C4-2B (cell line): Measurements from ENCODE around the gene MNT.

Source experiments
- H3K27ac ChIP-seq: fragments of 450-650 bp; 2 replicates; pipeline ENCODE4 v1.5.1; 2017
- ZFX ChIP-seq: fragments of 450-650 bp; IDR thresholded peaks from 2 replicates; pipeline ENCODE4 v1.6.1; 2017
- TF ChIP-seq, protein P1 (sequence below): fragments of 450-650 bp; conservative IDR thresholded peaks from 2 replicates; pipeline ENCODE4 v1.5.1; 2017; ENCODE audit warnings: mild to moderate bottlenecking

Gene MNT

DNA sequence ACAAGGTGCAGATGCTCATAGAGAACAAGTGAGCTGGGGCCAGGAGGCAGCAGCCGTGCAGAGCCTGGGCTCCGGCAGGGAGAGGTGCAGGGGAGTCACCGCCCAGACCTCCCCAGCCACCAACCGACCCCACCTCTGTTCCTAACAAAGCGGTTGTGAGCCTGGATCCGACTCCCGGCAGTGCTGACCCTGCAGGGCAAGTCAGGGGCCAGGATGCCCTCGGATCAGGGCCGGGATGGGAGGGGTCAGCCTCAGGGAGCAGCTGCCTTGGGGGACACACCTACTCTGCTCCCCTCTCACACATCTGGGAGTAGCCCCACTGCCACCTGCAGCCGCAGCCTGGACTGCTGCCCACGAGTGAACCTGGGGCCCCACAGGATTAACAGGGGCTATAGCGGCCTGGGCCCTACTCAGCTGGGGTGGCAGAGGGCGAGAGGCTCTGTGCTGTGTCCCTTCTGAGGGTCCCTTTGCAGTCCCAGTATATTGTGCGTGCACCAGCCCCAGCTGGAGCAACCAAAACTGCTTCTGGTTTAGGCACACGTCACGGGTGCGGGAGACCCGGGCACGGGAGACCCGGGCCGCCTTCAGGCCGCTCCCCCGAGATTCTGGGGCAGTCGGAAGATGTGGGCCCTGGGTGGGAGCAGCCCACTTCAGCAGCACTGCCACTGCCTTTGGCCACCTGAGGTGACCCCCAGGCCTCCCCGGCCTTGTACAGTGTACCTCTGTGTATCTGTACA, 21.2 kb downstream of the MNT start:
- TF ChIP-seq, protein P1, sequence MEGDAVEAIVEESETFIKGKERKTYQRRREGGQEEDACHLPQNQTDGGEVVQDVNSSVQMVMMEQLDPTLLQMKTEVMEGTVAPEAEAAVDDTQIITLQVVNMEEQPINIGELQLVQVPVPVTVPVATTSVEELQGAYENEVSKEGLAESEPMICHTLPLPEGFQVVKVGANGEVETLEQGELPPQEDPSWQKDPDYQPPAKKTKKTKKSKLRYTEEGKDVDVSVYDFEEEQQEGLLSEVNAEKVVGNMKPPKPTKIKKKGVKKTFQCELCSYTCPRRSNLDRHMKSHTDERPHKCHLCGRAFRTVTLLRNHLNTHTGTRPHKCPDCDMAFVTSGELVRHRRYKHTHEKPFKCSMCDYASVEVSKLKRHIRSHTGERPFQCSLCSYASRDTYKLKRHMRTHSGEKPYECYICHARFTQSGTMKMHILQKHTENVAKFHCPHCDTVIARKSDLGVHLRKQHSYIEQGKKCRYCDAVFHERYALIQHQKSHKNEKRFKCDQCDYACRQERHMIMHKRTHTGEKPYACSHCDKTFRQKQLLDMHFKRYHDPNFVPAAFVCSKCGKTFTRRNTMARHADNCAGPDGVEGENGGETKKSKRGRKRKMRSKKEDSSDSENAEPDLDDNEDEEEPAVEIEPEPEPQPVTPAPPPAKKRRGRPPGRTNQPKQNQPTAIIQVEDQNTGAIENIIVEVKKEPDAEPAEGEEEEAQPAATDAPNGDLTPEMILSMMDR: no peak
- TF ChIP-seq ZFX: no peak
- H3K27ac ChIP-seq: no peak overlapping the region

DNA sequence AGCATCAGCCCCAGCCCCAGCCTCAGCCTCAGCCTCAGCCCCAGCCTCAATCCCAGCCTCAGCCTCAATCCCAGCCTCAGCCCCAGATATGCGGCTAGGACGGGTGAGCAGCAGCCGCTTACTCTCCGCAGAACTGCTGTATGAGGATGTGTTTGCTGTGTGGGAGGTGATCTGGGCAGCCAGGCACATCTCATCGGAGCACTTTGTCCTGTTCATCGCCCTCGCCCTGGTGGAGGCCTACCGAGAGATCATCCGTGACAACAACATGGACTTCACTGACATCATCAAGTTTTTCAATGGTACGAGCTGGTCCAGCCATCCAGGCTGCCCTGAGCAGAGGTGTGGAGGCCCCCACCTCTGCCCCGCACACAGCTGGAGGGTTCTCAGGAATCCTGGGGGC, 22.0 kb downstream of the MNT start:
- no peak overlapping the region for H3K27ac ChIP-seq
- TF ChIP-seq ZFX: no peak
- TF ChIP-seq, protein P1: no peak

DNA sequence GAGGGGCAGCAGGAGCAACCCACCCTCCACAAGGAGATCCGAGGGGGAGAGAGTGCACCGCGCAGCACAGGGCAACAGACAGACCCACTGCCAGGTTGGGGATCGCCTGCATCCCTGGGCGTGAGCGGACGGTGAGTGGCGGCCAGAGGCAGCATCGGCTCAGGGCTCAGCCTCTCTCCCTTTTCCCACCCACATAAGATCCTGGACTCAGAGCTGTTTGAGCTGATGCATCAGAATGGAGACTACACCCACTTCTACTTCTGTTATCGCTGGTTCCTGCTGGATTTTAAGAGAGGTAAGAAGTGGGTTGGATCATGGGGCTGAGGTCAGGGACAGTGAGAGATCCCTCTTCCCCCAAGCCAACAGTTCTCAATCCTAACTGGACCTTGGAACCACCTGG, 23.2 kb downstream of the MNT start:
- TF ChIP-seq ZFX: no peak
- TF ChIP-seq, protein P1: no peak
- H3K27ac ChIP-seq: no peak overlapping the region

DNA sequence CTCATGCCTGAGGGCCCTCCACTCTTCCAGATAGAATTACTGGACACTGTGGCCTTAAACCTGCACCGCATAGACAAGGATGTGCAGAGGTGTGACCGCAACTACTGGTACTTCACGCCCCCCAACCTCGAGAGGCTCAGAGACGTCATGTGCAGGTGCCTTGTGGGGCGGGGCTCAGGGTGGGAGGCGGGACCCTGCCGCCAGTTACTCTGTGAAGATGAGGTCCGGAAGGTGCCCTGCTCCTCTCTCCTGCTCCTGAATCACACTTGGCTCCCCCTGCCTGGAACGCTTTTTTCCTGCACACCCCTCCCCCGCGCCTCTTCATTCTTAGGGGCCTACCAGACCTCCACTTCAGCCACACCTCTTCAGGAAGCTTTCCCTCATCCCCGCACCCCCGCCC, 24.8 kb downstream of the MNT start:
- H3K27ac ChIP-seq: no peak overlapping the region
- no peak for TF ChIP-seq ZFX
- TF ChIP-seq, protein P1: no peak

DNA sequence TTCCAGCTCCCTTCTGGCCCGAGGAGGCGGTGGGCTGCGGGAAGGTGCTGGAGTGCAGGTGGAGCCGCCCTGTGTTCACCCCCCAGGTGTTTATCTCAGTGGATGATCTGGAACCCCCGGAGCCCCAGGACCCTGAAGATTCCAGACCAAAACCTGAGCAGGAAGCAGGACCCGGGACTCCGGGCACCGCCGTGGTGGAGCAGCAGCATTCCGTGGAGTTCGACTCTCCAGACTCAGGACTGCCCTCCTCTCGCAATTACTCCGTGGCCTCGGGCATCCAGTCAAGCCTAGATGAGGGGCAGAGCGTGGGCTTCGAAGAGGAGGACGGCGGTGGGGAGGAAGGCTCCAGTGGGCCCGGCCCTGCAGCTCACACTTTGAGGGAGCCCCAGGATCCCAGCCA, 25.5 kb downstream of the MNT start:
- peak overlapping the region; percentile 7; the same call in 1 of the 2 replicates for H3K27ac ChIP-seq
- no peak for TF ChIP-seq ZFX
- TF ChIP-seq, protein P1: no peak

DNA sequence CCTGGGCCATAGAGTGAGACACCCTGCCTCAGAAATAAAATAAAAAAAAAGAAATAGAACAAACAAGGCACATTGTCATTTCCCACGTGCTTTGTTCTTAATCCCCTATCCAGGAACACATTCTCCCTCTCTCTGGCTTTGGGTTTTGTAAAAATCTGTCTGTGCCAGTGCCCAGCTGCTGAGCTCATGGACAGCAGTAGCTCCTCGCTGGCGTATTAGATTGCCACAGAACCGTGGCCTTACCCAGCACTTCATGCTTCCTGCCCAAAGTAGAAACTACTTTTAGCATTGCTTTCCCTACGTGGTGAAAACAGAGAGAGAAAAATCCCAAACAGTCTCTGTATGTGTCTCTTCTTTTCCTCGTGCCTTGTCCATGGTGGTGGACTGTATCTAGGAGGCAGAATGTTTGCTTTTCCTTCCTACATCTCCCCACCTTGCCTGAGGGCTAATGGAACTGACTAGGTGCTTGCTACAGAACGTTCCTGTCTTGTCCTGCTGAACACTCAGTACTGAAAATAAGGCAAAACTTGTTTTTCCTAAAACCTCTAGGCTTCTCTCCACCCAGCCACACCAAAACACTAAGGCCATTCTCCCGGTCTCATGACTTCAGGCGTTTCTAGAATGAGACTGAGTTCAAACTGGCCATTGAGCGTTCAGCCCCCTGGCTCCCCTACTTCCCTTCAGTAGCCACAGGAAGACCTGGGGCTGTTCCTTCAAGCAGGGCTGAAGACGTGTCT, 26.1 kb downstream of the MNT start:
- H3K27ac ChIP-seq: peak overlapping the region; percentile 7; the same call in 1 of the 2 replicates
- TF ChIP-seq ZFX: no peak
- TF ChIP-seq, protein P1: no peak

DNA sequence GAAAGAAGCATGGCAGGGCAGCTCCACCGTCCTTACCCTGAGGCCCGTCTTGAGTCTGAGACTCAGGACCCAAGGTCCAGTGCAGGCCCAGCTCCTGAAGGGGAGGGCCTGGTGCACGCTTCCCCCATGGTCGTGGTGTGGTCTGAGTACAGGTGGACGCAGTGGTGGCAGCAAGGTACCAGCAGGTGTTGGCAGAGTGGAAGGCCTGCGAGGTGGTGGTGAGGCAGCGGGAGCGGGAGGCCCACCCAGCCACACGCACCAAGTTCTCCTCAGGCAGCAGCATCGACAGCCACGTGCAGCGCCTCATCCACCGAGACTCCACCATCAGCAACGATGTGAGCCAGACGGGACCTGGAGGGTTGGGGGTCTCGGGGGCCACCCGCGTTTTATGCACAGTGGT, 27.7 kb downstream of the MNT start:
- TF ChIP-seq ZFX: no peak
- TF ChIP-seq, protein P1: no peak

More for the DNA sequence above, 27.7 kb downstream of the MNT start:
- H3K27ac ChIP-seq: no peak overlapping the region
